ENCODE measurements around the gene ADAM17. TPM values are rescaled to one million over a fixed set of nuclear protein-coding genes. Genes with fewer than 3 reads are reported as not detected.

The ADAM17 gene
- polyA plus RNA-seq, 1 of the 3 experiments (the other 2 are of a cell fraction): 17.1 TPM

DNA sequence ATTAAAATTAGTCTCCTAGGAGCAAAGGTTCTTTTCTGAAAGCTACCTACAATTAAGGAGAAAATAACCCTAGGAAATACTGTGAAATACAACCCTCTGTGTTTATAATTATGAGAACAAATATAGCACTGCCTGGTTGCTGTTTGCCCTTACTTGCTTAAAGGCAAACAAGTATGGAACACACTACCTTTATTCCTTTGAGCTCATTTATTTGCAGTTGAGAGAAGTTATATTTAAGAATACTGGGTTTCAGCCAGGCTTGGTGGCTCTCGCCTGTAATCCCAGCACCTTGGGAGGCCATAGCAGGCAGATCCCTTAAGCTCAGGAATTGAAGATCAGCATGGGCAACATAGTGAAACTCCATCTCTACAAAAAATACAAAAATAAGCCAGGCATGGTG, 104.4 kb downstream of the ADAM17 start (continued):
- TF ChIP-seq TAF1 (IDR thresholded peaks at IDR 0.05; ENCODE audit: borderline replicate concordance, low read depth, low read length) (no peak), MXI1 (IDR thresholded peaks at IDR 0.05; ENCODE audit: low read depth, low read length) (no peak), RXRA (IDR thresholded peaks at IDR 0.05; ENCODE audit: borderline replicate concordance, low read depth) (no peak), ELF1 (IDR thresholded peaks at IDR 0.05) (no peak), GATA2 (CRISPR knock-in tag; IDR thresholded peaks at IDR 0.05) (no peak)
- TF ChIP-seq, protein P1, sequence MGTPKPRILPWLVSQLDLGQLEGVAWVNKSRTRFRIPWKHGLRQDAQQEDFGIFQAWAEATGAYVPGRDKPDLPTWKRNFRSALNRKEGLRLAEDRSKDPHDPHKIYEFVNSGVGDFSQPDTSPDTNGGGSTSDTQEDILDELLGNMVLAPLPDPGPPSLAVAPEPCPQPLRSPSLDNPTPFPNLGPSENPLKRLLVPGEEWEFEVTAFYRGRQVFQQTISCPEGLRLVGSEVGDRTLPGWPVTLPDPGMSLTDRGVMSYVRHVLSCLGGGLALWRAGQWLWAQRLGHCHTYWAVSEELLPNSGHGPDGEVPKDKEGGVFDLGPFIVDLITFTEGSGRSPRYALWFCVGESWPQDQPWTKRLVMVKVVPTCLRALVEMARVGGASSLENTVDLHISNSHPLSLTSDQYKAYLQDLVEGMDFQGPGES (IDR thresholded peaks at IDR 0.05; ENCODE audit: low read depth, low read length): no peak

DNA sequence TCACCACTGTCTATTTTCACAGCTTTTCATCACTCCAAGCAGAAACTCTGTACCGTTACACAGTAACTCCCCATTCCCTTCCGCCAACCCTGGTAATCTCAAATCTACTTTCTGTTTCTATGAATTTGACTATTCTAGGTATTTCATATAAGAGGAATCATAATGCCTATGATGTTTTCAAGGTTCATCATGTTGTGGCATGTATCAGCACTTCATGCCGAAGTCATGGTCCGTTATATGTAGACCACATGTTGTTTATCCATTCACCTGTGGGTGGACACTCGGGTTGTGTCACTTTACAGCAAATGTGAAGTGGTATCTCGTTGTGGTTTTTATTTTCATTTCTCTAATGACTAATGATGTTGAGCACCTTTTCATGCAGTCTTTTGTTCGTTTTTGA, 110.5 kb downstream of the ADAM17 start:
- Histone ChIP-seq H3K79me2 (ENCODE audit: insufficient read depth) (no peaks in the 10 kb centered on the region), H3F3A (replicated peaks; ENCODE audit: insufficient read depth) (peaks cover 5% of the 10 kb centered on the region), H3K36me3 (replicated peaks in 1 of 2; ENCODE audit: control insufficient read depth in 1 of 2, insufficient read depth in 2 of 2, low read length in 1 of 2) (peaks cover 47 to 73% of the 10 kb centered on the region in 2 experiments), H3K9me2 (no peaks in the 10 kb centered on the region), H4K20me1 (ENCODE audit: insufficient read depth) (no peaks in the 10 kb centered on the region), H2AFZ (ENCODE audit: low read depth) (no peak overlapping the region), H3K27me3 (ENCODE audit: insufficient read depth) (no peaks in the 10 kb centered on the region), H3K27ac (ENCODE audit: low read depth in 2 of 2, low read length in 1 of 2) (no peak overlapping the region), H3K4me2 (no peak overlapping the region), H3K9me3 (no peaks in the 10 kb centered on the region), H3K4me1 (ENCODE audit: control insufficient read depth in 1 of 2, insufficient read depth in 2 of 2, low read depth in 1 of 2, low read length in 1 of 2) (peaks cover 0 to 8% of the 10 kb centered on the region in 2 experiments; a peak in 1 of 4 replicates), H3K9ac (no peak overlapping the region), H3K4me3 (ENCODE audit: low read depth in 2 of 2, low read length in 1 of 2) (no peak overlapping the region)
- WGBS (ENCODE audit: low lambda C conversion rate): 94% methylated on average over 7 of the region's 7 CpGs
- CTCF ChIA-PET: no interaction called here
- no peak for DNase-seq
- POLR2A ChIA-PET: no interaction called here
- TF ChIP-seq, protein P1 (IDR thresholded peaks at IDR 0.05; ENCODE audit: low read depth, low read length): no peak
- no peak for TF ChIP-seq MXI1 (IDR thresholded peaks at IDR 0.05; ENCODE audit: low read depth, low read length)
- TF ChIP-seq CTCF (IDR thresholded peaks at IDR 0.05): no peak

DNA sequence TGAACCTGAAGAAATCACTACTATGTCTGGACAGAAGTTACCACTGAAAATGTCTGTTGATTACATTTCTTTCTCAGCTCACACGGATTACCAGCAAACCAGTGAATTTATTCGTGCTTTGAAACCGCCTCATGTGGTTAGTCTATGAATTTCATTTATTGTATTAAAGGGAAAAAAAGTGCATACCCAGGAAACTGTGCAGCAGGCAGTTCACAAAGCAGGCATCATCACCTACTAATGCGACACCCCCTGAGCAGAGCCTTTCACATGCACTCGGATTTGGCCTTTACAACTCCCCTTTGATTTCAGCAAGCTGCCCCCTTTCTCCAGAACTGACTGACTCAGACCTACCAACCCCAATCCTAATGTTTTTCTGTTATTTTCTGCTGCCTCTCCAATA, 112.1 kb downstream of the ADAM17 start:
- Histone ChIP-seq H3K9me2 (no peaks in the 10 kb centered on the region), H3K27me3 (ENCODE audit: insufficient read depth) (no peaks in the 10 kb centered on the region), H3K79me2 (ENCODE audit: insufficient read depth) (no peaks in the 10 kb centered on the region), H3K9me3 (no peaks in the 10 kb centered on the region), H2AFZ (ENCODE audit: low read depth) (no peak overlapping the region), H3K4me3 (ENCODE audit: low read depth in 2 of 2, low read length in 1 of 2) (no peak overlapping the region), H3K36me3 (replicated peaks in 1 of 2; ENCODE audit: control insufficient read depth in 1 of 2, insufficient read depth in 2 of 2, low read length in 1 of 2) (peaks cover 56 to 77% of the 10 kb centered on the region in 2 experiments), H4K20me1 (ENCODE audit: insufficient read depth) (no peaks in the 10 kb centered on the region), H3K4me1 (ENCODE audit: control insufficient read depth in 1 of 2, insufficient read depth in 2 of 2, low read depth in 1 of 2, low read length in 1 of 2) (peaks cover 0 to 12% of the 10 kb centered on the region in 2 experiments; a peak in 1 of 4 replicates), H3K9ac (no peak overlapping the region), H3F3A (replicated peaks; ENCODE audit: insufficient read depth) (peaks cover 13% of the 10 kb centered on the region), H3K4me2 (no peak overlapping the region), H3K27ac (ENCODE audit: low read depth in 2 of 2, low read length in 1 of 2) (no peak overlapping the region)
- no peak for DNase-seq
- WGBS (ENCODE audit: low lambda C conversion rate): 97% methylated on average over 5 of the region's 5 CpGs
- TF ChIP-seq JUND (IDR thresholded peaks at IDR 0.05) (no peak), USF2 (IDR thresholded peaks at IDR 0.05; ENCODE audit: borderline replicate concordance, low read depth, low read length) (no peak), POLR2AphosphoS5 (IDR thresholded peaks at IDR 0.05; ENCODE audit: low read depth, low read length) (no peak), EZH2phosphoT487 (IDR thresholded peaks at IDR 0.05; ENCODE audit: borderline replicate concordance, low read depth) (no peak), REST (IDR thresholded peaks at IDR 0.05; ENCODE audit: low read depth, low read length) (no peak), NFIC (IDR thresholded peaks at IDR 0.05; ENCODE audit: borderline replicate concordance) (no peak), RCOR1 (IDR thresholded peaks at IDR 0.05; ENCODE audit: low read length) (no peak)
- ChIA-PET CTCF (interaction anchor here (1.1 to 2.1 kb wide), 2 partner anchors 21 to 304 kb away, joined by 6 to 7 read pairs; partner anchors contain the start of genes CPSF3 and ITGB1BP1), POLR2A (no interaction called here)
